SHP77 (cell line): ENCODE measurements around the gene VCAN.

Experiments used
- DNase-seq, 2 experiments: peaks; one replicate each; lab custom pipeline; 2025; lab: John Stamatoyannopoulos, UW

VCAN gene

GRCh38 chr5:83494666-83495065 lies 23.1 kb downstream of the VCAN start:
- DNase-seq, result no peak

GRCh38 chr5:83496626-83497025 lies 25.1 kb downstream of the VCAN start:
- DNase-seq, result no peak

GRCh38 chr5:83498585-83498984 lies 27.0 kb downstream of the VCAN start:
- no peak for DNase-seq

GRCh38 chr5:83503662-83504061 lies 32.1 kb downstream of the VCAN start:
- no peak for DNase-seq

- no peak for DNase-seq
Observed at GRCh38 chr5:83507431-83507830, 35.9 kb downstream of the VCAN start.

- DNase-seq, result peak; percentile 40 to 61
Observed at GRCh38 chr5:83509540-83509939, 38.0 kb downstream of the VCAN start.

GRCh38 chr5:83510260-83510659 lies 38.7 kb downstream of the VCAN start:
- no peak for DNase-seq

- DNase-seq, result no peak
Observed at GRCh38 chr5:83512061-83512745, 40.7 kb downstream of the VCAN start.

GRCh38 chr5:83513081-83513480 lies 41.5 kb downstream of the VCAN start:
- no peak for DNase-seq

- DNase-seq, result no peak
Observed at GRCh38 chr5:83513491-83513890, 41.9 kb downstream of the VCAN start.

- DNase-seq, result no peak
Observed at GRCh38 chr5:83516377-83516776, 44.8 kb downstream of the VCAN start.

GRCh38 chr5:83517072-83517687 lies 45.6 kb downstream of the VCAN start:
- DNase-seq, result no peak

- DNase-seq, result no peak
Observed at GRCh38 chr5:83517688-83518085, 46.1 kb downstream of the VCAN start.

GRCh38 chr5:83518319-83519061 lies 46.9 kb downstream of the VCAN start:
- no peak for DNase-seq

GRCh38 chr5:83522446-83522845 lies 50.9 kb downstream of the VCAN start:
- DNase-seq, result no peak

GRCh38 chr5:83523929-83524328 lies 52.4 kb downstream of the VCAN start:
- no peak for DNase-seq

- DNase-seq, result no peak
Observed at GRCh38 chr5:83524345-83524744, 52.8 kb downstream of the VCAN start.

GRCh38 chr5:83524991-83525390 lies 53.4 kb downstream of the VCAN start:
- DNase-seq, result no peak

- DNase-seq, result no peak
Observed at GRCh38 chr5:83526289-83526688, 54.7 kb downstream of the VCAN start.

- no peak for DNase-seq
Observed at GRCh38 chr5:83527221-83527620, 55.7 kb downstream of the VCAN start.

- DNase-seq, result no peak
Observed at GRCh38 chr5:83527722-83528438, 56.3 kb downstream of the VCAN start.

- no peak for DNase-seq
Observed at GRCh38 chr5:83528439-83528769, 56.9 kb downstream of the VCAN start.

- no peak for DNase-seq
Observed at GRCh38 chr5:83530193-83530592, 58.6 kb downstream of the VCAN start.
